ENCODE results near the gene MAPKAP1. TPM values are rescaled to one million over a fixed set of nuclear protein-coding genes. Genes with fewer than 3 reads are reported as not detected.
A peak's percentile ranks its signal among the peaks of the same experiment; 100 is the strongest.

The MAPKAP1 gene
- total and polyA plus RNA-seq, 2 of the 13 experiments (the other 11 are each of a cell fraction or from before 2014, with no cell fraction given) = 45.0 to 64.3 TPM

GRCh38 chr9:125407974-125408900 lies 298.8 kb downstream of the MAPKAP1 start (continued):
- TF ChIP-seq ZBED4 (CRISPR knock-in tag; IDR thresholded peaks at IDR 0.05; ENCODE audit: borderline replicate concordance) (no peak), SSRP1 (CRISPR knock-in tag; IDR thresholded peaks at IDR 0.05) (no peak), FIP1L1 (IDR thresholded peaks at IDR 0.05; ENCODE audit: borderline replicate concordance, insufficient read depth, low read depth, low read length) (no peak), CHCHD3 (CRISPR knock-in tag; IDR thresholded peaks at IDR 0.05) (no peak), JUN (CRISPR knock-in tag; IDR thresholded peaks at IDR 0.05) (no peak), TOPORS (CRISPR knock-in tag; IDR thresholded peaks at IDR 0.05) (no peak), HOMEZ (CRISPR knock-in tag; IDR thresholded peaks at IDR 0.05; ENCODE audit: low read depth) (no peak), NFATC3 (CRISPR knock-in tag; IDR thresholded peaks at IDR 0.05) (no peak), ZNF639 (CRISPR knock-in tag; conservative IDR thresholded peaks at IDR 0.05) (0 out of 2 replicates have a peak, but pooled peaks have one; percentile 45), TP53 (CRISPR knock-in tag; conservative IDR thresholded peaks at IDR 0.05) (no peak), NFIC (IDR thresholded peaks at IDR 0.05; ENCODE audit: low read length) (no peak), ZNF691 (CRISPR knock-in tag; IDR thresholded peaks at IDR 0.05; ENCODE audit: borderline replicate concordance, low read depth) (no peak), TOE1 (CRISPR knock-in tag; IDR thresholded peaks at IDR 0.05) (no peak), NR2F6 (IDR thresholded peaks at IDR 0.05) (no peak), NR2F6 (CRISPR knock-in tag; IDR thresholded peaks at IDR 0.05) (no peak), ZNF3 (CRISPR knock-in tag; IDR thresholded peaks at IDR 0.05) (no peak), SRSF4 (IDR thresholded peaks at IDR 0.05; ENCODE audit: low read depth, low read length, poor library complexity, severe bottlenecking) (no peak), ATF7-NPFF (CRISPR knock-in tag; IDR thresholded peaks at IDR 0.05; ENCODE audit: low read depth) (no peak; the same call in 1 of the 2 replicates), MAZ (IDR thresholded peaks at IDR 0.05; ENCODE audit: borderline replicate concordance, low read depth, low read length) (no peak), MAZ (CRISPR knock-in tag; IDR thresholded peaks at IDR 0.05; ENCODE audit: low read depth) (peak; percentile 75), ZZZ3 (CRISPR knock-in tag; IDR thresholded peaks at IDR 0.05; ENCODE audit: borderline replicate concordance) (0 out of 2 replicates have a peak, but pooled peaks have one; percentile 24), ZNF543 (CRISPR knock-in tag; IDR thresholded peaks at IDR 0.05) (no peak), ZNF260 (CRISPR knock-in tag; IDR thresholded peaks at IDR 0.05; ENCODE audit: borderline replicate concordance, low read depth) (no peak)

Data from HepG2 (cell line).